Activated naive CD8-positive, alpha-beta T cell (primary cell): ENCODE data around the gene ZNF775.
A peak's percentile ranks its signal among the peaks of the same experiment; 100 is the strongest.

ENCODE experiments used
- H3K27ac Mint-ChIP-seq: one replicate; pipeline ENCODE4 v1.8.0; 2021; ENCODE audit warnings: mixed read lengths
- H3K27me3 Mint-ChIP-seq: one replicate; pipeline ENCODE4 v1.8.0; 2021; ENCODE audit warnings: mixed read lengths
- H3K36me3 Mint-ChIP-seq: one replicate; pipeline ENCODE4 v1.8.0; 2021; ENCODE audit warnings: mixed read lengths
- H3K4me1 Mint-ChIP-seq: one replicate; pipeline ENCODE4 v1.8.0; 2021; ENCODE audit warnings: low read depth, mixed read lengths
- H3K4me3 Mint-ChIP-seq: one replicate; pipeline ENCODE4 v1.8.0; 2021; ENCODE audit warnings: mild to moderate bottlenecking, mixed read lengths
- H3K9me3 Mint-ChIP-seq: one replicate; pipeline ENCODE4 v1.8.0; 2021; ENCODE audit warnings: low read depth, mixed read lengths

Gene ZNF775

DNA sequence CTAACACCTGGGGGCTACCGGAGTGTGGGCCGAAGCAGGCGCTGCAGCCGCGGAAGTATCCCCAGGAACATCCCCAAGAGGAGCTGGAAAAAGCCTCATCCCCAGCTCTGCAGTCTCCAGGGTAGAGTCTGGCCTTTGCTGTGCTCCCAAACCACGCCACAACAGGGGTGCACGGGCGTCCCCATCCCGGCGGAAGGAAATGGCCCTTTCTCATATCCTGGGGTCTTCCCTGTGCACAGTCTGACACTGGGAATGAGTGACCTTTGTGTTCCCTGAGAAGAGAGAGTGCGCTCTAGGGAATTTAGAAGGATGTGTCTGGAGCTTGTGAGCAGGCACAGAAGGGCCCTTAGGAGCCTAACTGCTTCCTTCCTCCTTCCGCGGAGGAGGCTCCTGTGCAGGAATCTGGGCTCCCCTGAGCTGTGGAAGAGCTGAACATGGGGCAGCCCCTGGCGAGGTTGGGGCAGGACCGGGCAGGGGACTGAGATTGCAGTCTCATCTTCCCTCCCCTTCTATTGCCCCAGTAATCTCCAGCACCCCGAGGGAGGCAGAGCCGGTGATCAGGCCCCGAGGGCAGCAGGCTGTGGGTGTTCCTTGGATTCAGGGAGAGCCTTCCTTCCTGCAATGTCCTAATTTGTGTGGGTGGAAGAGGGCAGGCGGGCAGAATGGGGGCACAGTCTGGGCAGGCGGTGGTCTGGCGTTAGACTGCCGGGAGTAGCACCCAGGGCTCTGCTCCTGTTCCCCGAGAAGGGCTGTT, 9.2 kb upstream of the ZNF775 start:
- Mint-ChIP-seq H3K27ac (peak overlapping the region; percentile 94), H3K4me1 (peaks cover 56% of the 10 kb centered on the region), H3K36me3 (no peaks in the 10 kb centered on the region), H3K27me3 (no peaks in the 10 kb centered on the region), H3K9me3 (no peaks in the 10 kb centered on the region), H3K4me3 (peak overlapping the region; percentile 92)

- Mint-ChIP-seq H3K27ac (peak overlapping the region; percentile 94), H3K9me3 (no peaks in the 10 kb centered on the region), H3K4me3 (peak overlapping the region; percentile 92), H3K36me3 (no peaks in the 10 kb centered on the region), H3K4me1 (peaks cover 56% of the 10 kb centered on the region), H3K27me3 (no peaks in the 10 kb centered on the region)
Observed at GRCh38 chr7:150370612-150371071, 8.5 kb upstream of the ZNF775 start.

DNA sequence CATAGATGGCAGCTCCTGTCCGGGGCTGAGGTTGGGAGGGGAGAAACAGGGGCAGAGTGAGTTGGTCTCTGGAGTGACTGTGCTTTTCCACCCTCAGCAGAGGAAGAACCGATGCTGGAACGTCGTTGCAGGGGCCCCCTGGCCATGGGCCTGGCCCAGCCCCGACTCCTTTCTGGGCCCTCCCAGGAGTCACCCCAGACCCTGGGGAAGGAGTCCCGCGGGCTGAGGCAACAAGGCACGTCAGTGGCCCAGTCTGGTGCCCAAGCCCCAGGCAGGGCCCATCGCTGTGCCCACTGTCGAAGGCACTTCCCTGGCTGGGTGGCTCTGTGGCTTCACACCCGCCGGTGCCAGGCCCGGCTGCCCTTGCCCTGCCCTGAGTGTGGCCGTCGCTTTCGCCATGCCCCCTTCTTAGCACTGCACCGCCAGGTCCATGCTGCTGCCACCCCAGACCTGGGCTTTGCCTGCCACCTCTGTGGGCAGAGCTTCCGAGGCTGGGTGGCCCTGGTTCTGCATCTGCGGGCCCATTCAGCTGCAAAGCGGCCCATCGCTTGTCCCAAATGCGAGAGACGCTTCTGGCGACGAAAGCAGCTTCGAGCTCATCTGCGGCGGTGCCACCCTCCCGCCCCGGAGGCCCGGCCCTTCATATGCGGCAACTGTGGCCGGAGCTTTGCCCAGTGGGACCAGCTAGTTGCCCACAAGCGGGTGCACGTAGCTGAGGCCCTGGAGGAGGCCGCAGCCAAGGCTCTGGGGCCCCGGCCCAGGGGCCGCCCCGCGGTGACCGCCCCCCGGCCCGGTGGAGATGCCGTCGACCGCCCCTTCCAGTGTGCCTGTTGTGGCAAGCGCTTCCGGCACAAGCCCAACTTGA, 7.8 kb upstream of the ZNF775 start:
- Mint-ChIP-seq H3K27me3 (no peaks in the 10 kb centered on the region), H3K9me3 (no peaks in the 10 kb centered on the region), H3K4me3 (peak overlapping the region; percentile 92), H3K36me3 (no peaks in the 10 kb centered on the region), H3K4me1 (peaks cover 56% of the 10 kb centered on the region), H3K27ac (peak overlapping the region; percentile 94)

GRCh38 chr7:150371996-150372270, 7.2 kb upstream of the ZNF775 start:
- H3K27ac Mint-ChIP-seq, result no peak overlapping the region
- no peaks in the 10 kb centered on the region for H3K36me3 Mint-ChIP-seq
- no peaks in the 10 kb centered on the region for H3K9me3 Mint-ChIP-seq
- no peak overlapping the region for H3K4me3 Mint-ChIP-seq
- H3K4me1 Mint-ChIP-seq, result peaks cover 60% of the 10 kb centered on the region
- no peaks in the 10 kb centered on the region for H3K27me3 Mint-ChIP-seq

DNA sequence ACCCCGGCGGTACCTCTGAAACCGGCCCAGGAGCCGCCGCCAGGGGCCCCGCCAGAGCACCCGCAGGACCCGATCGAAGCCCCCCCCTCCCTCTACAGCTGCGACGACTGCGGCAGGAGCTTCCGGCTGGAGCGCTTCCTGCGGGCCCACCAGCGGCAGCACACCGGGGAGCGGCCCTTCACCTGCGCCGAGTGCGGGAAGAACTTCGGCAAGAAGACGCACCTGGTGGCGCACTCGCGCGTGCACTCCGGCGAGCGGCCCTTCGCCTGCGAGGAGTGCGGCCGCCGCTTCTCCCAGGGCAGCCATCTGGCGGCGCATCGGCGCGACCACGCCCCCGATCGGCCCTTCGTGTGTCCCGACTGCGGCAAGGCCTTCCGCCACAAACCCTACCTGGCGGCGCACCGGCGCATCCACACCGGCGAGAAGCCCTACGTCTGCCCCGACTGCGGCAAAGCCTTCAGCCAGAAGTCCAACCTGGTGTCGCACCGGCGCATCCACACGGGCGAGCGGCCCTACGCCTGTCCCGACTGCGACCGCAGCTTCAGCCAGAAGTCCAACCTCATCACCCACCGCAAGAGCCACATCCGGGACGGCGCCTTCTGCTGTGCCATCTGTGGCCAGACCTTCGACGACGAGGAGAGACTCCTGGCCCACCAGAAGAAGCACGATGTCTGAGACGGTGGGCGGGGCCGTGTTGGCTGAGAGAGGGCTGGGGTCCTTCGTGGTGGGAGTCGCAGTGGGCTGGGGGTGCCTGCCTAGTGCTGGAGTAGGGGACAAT, 6.7 kb upstream of the ZNF775 start:
- peaks cover 63% of the 10 kb centered on the region for H3K4me1 Mint-ChIP-seq
- H3K36me3 Mint-ChIP-seq, result no peaks in the 10 kb centered on the region
- H3K27ac Mint-ChIP-seq, result peak overlapping the region; percentile 54
- H3K27me3 Mint-ChIP-seq, result no peaks in the 10 kb centered on the region
- H3K9me3 Mint-ChIP-seq, result no peaks in the 10 kb centered on the region
- no peak overlapping the region for H3K4me3 Mint-ChIP-seq

GRCh38 chr7:150373049-150373801, 5.9 kb upstream of the ZNF775 start:
- no peak overlapping the region for H3K4me3 Mint-ChIP-seq
- H3K9me3 Mint-ChIP-seq, result no peaks in the 10 kb centered on the region
- peaks cover 64% of the 10 kb centered on the region for H3K4me1 Mint-ChIP-seq
- no peaks in the 10 kb centered on the region for H3K27me3 Mint-ChIP-seq
- peak overlapping the region; percentile 72 for H3K27ac Mint-ChIP-seq
- no peaks in the 10 kb centered on the region for H3K36me3 Mint-ChIP-seq

- Mint-ChIP-seq H3K36me3 (no peaks in the 10 kb centered on the region), H3K27me3 (no peaks in the 10 kb centered on the region), H3K27ac (peak overlapping the region; percentile 80), H3K9me3 (no peaks in the 10 kb centered on the region), H3K4me3 (no peak overlapping the region), H3K4me1 (peaks cover 65% of the 10 kb centered on the region)
Observed at GRCh38 chr7:150374026-150374425, 5.1 kb upstream of the ZNF775 start.

DNA sequence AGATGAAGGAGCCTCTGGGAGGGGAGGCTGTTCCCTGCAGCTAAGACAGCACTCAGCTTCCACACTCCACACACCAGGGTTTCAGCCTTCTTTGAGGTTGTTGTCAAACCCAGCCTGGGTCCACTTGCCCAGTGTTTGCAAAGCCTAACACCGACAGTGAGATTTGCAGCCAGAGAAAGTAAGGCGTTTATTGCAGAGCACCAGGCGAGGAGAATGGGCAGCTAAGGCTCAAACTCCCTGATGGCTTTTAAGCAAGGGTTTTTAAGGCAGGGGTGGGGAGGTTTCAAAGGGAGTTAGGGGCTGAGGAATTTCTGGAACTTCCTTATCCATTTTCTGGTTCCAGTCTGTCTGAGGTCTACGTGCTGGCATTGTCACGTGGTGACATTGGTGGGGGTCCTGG, 4.7 kb upstream of the ZNF775 start:
- Mint-ChIP-seq H3K9me3 (no peaks in the 10 kb centered on the region), H3K4me1 (peaks cover 64% of the 10 kb centered on the region), H3K27me3 (no peaks in the 10 kb centered on the region), H3K4me3 (no peak overlapping the region), H3K27ac (peak overlapping the region; percentile 80), H3K36me3 (no peaks in the 10 kb centered on the region)

GRCh38 chr7:150375662-150376521, 3.2 kb upstream of the ZNF775 start:
- Mint-ChIP-seq H3K9me3 (no peaks in the 10 kb centered on the region), H3K27ac (peak overlapping the region; percentile 93), H3K36me3 (no peaks in the 10 kb centered on the region), H3K4me3 (peak overlapping the region; percentile 77), H3K27me3 (no peaks in the 10 kb centered on the region), H3K4me1 (peaks cover 66% of the 10 kb centered on the region)

DNA sequence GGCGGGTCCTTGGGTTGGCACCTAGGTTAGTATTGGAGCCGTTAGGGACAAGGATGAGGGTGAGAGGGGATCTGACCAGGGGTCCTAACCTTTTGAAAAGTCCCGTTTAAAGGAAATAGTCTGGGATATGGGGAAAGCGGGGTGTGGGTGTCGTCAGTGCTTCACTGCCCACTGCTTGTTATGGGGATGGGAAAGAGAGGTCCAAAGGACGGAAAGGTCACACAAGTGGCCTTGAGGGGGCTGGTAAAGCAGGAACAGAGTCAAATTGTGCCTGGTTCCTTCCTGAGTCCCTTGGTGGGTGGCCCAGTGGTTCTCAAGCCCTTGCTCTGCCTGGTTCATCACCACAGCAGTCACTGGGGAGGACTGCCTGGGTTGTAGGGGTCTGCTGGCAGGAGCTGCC, 2.6 kb upstream of the ZNF775 start:
- H3K36me3 Mint-ChIP-seq, result no peaks in the 10 kb centered on the region
- no peaks in the 10 kb centered on the region for H3K27me3 Mint-ChIP-seq
- no peaks in the 10 kb centered on the region for H3K9me3 Mint-ChIP-seq
- H3K4me3 Mint-ChIP-seq, result peak overlapping the region; percentile 77
- H3K4me1 Mint-ChIP-seq, result peaks cover 66% of the 10 kb centered on the region
- H3K27ac Mint-ChIP-seq, result peak overlapping the region; percentile 93

DNA sequence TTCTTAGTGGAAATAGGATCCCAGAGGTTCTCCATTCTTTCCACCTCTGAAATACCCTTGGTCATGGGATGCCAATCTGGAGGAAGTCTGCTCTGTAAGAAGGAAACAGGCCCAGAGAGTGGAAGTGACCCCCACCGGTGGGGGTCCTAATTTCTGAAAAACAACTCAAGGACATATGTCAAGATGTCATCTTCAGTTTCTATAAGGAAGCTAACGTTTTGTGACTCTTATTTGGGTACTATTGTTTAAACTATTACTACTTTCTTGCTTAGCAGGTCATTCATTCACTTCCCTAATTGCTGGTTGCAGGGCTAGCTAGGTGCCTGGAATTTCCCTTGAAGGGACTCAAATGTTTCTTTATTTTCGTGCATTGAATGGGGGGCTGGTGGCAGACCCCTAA, 1.9 kb upstream of the ZNF775 start:
- Mint-ChIP-seq H3K36me3 (no peaks in the 10 kb centered on the region), H3K27me3 (no peaks in the 10 kb centered on the region), H3K27ac (peak overlapping the region; percentile 22), H3K9me3 (no peaks in the 10 kb centered on the region), H3K4me3 (peak overlapping the region; percentile 82), H3K4me1 (peaks cover 66% of the 10 kb centered on the region)

DNA sequence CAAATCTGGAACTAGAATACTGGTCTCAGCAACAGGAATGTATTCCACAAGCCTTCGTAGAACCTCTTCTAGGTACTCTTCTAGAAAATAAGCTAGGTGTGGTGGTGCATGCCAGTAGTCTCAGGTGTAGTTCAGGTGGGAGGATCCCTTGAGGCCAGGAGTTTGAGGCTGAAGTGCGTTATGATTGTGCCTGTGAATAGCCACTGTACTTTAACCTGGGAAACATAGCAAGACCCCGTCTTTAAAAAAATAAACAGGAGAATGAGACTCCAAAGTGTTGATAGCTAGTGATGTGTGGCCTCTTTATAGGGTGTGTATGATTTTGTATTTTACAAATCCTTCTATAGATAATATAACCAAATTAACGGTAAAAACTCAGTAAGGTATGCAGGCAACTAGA, 1.5 kb upstream of the ZNF775 start:
- Mint-ChIP-seq H3K9me3 (no peaks in the 10 kb centered on the region), H3K4me1 (peaks cover 66% of the 10 kb centered on the region), H3K4me3 (peak overlapping the region; percentile 82), H3K27ac (peak overlapping the region; percentile 81), H3K27me3 (no peaks in the 10 kb centered on the region), H3K36me3 (no peaks in the 10 kb centered on the region)

- Mint-ChIP-seq H3K4me3 (peak overlapping the region; percentile 82), H3K4me1 (peaks cover 62% of the 10 kb centered on the region), H3K27me3 (no peaks in the 10 kb centered on the region), H3K9me3 (no peaks in the 10 kb centered on the region), H3K27ac (peak overlapping the region; percentile 81), H3K36me3 (no peaks in the 10 kb centered on the region)
Observed at GRCh38 chr7:150378115-150378852, 846 bp upstream of the ZNF775 start.
